ENCODE measurements around the gene PEPD.

The PEPD gene

GRCh38 chr19:33512021-33512420 lies 9.6 kb downstream of the PEPD start:
- no peak for DNase-seq (ENCODE audit: low read depth in 2 of 2, low spot score in 1 of 2)

DNA sequence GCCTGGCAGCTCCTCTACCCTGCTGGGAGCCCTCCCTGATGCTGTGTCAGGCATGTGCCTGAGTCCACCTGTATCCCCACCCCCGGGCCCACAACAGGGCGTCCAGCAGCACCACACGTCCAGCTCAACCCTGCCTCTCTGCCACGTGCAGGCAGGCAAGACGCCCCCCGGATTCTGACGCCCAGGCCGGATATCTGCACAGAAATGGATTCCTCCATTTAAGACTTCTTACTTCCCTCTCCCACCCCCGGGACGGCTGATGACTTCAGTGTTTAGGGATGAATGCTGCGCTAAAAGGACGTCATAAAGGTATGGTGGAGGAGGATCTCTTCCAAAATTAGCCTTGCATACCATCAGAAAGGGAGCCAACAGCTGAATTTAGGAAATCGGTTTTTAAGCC lies 10.2 kb downstream of the PEPD start:
- no peak for DNase-seq (ENCODE audit: low read depth in 2 of 2, low spot score in 1 of 2)

DNA sequence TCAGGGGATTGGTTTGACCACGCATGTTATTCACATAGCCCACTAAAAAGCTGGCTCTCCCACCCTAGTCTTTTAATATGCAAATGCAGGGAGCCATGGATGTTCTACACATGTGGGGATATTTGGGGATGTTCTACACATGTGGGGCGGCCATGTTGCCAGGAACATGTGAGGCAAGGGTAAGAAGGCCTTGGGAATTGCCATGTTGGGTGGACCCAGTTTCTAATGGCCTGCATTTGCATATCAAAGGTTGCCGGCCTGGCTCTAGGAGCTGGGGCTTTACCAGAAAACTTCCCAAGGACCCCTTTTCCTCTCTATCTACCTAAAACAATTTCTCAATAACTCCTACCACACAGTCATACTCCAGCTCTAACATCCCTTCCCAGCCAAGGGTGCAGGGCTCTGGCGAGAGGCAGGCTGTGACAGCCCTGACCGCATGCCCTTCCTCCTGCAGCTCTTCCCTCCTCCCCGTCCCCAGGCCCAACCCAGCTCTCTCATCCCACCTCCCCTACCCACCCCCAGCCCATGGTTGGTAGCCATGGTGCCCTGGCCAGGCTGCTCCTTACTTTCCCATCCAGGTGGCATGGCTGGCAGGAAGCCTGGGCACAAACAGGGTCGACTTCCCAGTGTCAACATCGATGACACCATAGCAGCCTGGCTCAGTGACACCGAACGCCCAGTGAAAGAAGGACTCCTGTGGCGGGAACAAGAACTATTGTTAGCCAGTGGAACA lies 11.0 kb downstream of the PEPD start:
- DNase-seq (ENCODE audit: low read depth in 2 of 2, low spot score in 1 of 2) = no peak

GRCh38 chr19:33509774-33510173 lies 11.8 kb downstream of the PEPD start:
- no peak for DNase-seq (ENCODE audit: low read depth in 2 of 2, low spot score in 1 of 2)

DNA sequence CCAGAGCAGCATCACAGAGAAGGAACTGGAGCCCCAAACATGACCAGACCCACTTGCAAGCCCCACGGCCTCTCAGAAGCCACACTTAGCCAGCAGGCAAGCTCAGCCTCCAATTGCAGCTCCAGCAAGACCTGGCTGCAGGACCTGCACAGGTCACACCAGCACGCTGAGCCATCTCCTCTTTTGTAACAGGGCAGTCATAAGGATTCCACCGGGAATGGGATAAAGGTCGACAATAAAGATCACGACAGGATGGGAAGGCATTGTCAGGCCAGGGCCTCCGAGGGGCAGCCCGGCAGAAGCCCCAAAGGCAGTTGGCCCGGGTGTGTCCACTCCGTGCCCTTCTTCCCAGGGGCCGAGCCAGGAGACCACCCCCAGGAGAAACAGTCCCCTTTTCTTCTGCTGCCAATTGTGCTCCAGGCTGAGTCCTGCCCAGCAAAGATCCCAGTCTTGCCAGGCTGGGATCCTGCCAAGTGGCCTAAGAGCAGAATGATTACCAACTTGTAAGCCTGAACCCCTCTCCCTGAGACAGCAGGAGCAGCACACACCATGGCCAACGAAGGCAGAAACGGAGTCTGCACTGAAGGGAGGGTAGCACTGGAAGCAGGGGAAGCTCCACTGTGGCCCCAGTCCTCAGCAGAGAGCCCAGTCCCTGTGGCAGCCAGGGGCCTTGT lies 12.5 kb downstream of the PEPD start:
- DNase-seq (ENCODE audit: low read depth in 2 of 2, low spot score in 1 of 2) = no peak

DNA sequence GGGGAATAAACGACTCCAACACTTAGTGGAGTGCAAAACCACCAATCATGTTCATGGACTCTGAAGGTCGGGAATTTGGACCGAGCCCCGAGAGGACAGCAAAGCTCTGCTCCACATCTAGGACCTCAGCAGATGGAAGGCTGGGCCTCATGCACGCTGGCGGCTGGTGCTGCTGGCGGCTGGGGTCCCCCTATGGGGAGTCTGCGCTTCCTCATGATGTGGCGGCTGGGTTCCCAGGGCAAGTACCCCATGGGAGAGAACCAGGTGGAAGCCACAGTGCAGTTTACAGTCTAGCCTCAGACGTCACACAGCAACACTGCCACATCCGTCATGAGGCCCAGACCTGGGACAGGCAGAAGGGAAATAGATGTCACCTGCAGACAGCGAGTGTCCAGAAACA lies 13.2 kb downstream of the PEPD start:
- no peak for DNase-seq (ENCODE audit: low read depth in 2 of 2, low spot score in 1 of 2)

GRCh38 chr19:33508009-33508408 lies 13.6 kb downstream of the PEPD start:
- no peak for DNase-seq (ENCODE audit: low read depth in 2 of 2, low spot score in 1 of 2)

DNA sequence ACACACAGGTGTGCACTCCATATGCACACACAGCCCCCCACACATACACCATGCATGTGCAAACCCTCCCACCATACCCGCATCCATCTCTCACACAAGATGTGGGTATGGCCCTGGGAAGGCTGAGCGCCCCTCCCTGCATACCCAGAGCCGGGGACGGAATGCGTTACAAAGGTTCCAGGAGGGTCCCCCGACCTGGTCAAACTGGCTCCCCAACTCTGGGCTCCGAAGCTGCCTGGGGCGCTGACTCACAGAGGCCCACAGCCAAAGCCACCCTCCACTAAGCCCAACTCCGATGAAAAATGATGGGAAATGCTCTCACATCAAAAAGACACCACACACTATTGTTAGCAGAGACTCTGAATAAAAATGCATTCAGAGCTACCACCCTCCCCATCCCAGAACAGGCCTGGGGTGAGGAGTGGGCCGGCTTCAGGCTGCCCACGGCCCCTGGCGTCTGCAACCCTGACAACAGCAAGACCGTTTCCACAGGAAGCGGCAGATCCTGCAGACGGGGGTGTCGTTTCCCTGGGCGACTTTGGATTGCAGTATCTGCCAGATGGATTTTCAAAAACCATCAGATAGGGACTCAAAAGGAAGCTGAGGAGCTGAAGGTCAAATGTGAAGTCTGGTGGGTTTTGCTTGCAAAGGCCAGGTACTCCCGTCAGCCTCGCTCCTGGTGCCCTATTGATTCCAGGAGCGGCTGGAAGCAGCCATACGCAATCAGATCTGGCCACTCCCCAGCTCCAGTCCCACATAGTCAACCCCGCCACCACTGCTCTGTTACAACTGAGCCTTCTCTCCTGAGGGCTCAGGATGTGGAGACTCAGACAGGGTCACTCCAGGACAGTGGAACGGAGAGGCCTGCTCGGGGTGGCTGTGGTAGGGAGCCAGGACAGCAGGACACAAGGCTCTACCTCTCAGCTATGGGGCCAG lies 14.3 kb downstream of the PEPD start:
- no peak for DNase-seq (ENCODE audit: low read depth in 2 of 2, low spot score in 1 of 2)

DNA sequence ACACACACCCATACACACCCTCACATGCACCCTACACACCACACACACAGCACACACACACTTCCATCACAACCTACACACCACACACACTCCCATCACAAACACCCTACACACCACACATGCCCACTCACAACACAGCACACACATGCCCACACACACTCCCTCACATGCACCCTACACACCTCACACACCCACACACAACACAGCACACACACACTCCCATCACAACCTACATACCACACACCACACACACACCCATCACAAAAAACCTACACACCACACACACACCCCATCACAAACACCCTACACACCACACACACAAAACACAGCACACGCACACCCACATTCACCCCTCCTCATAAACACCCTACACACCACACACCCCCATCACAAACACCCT lies 15.1 kb downstream of the PEPD start:
- DNase-seq (ENCODE audit: low read depth in 2 of 2, low spot score in 1 of 2) = no peak

- no peak for DNase-seq (ENCODE audit: low read depth in 2 of 2, low spot score in 1 of 2)
Observed at GRCh38 chr19:33505823-33506222, 15.8 kb downstream of the PEPD start.

DNA sequence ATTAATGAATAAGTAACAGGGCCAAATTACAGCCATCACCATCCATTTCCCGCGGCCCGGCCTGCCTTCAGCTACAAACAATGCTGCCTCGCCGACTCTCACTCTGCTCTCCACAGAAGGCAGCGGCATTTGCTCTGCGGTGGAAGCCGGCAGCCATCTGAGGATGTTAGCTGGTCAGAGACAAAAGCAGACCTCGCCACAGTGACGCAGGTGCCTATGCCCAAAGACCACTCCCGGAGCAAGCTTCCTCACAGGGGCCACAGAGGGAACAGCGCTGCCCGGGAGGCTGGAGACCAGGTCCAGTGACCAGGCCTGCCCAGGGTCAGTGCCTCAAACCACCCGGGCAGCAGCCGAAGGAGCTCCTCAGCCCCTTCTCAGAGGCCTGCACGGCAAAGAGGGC lies 16.4 kb downstream of the PEPD start:
- DNase-seq (ENCODE audit: low read depth in 2 of 2, low spot score in 1 of 2) = no peak

DNA sequence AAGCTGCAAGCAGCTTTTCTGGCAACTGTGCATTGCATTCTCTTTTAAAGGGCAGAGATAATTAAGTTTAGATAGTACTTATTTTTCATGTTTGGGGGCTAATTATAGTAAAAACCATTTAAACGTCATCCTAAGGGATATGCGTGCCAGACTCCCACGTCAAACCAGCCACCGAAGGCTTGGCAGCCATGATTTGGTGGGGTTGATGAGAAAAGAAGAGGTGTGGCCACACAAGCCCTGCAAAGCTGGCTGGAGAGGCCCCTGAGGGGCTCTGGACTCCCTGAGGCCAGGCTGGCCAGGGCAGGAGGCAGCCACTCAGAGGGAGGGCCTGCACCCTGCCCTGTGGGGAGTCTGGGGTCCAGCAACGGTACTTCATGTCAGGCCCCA lies 17.5 kb downstream of the PEPD start:
- DNase-seq (ENCODE audit: low read depth in 2 of 2, low spot score in 1 of 2) = no peak

- DNase-seq (ENCODE audit: low read depth in 2 of 2, low spot score in 1 of 2) = no peak
Observed at GRCh38 chr19:33503433-33504057, 18.0 kb downstream of the PEPD start.

DNA sequence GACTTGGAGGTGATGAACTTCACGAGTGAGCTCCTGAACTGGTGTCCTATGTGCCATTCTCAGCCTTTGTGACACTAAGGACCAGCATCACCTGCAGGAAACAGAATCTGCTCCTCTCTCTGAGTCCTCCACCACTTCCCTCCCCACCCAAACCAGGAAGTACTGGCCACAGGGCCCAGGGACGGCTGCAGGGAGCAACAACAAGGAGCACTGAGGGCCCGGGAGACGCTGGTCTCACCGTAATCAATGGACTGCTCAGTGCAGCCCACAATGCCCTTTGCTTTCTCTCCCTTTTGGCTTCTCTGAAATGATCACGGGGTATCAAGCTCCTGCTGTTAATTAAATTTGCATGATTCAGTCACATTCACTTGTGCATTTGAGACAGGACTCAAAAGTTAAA lies 18.6 kb downstream of the PEPD start:
- DNase-seq (ENCODE audit: low read depth in 2 of 2, low spot score in 1 of 2) = no peak

DNA sequence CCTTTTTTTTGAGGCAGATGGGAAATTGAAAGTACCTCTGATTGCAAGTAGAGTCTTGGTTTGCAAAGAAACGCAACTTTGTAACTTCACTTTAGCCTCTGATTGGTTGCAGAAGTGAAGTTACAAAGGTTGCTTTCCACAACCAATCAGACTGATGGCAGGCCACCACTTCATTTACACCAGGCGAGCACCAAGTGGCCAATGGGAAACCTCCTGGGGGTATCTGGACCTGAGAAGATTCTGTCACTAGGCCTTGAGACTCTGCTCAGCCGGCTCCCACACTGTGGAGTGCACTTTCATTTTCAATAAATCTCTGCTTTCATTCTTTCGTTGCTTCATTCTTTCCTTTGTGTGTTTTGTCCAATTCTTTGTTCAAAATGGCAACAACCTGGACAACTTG lies 19.1 kb downstream of the PEPD start:
- DNase-seq (ENCODE audit: low read depth in 2 of 2, low spot score in 1 of 2) = no peak

DNA sequence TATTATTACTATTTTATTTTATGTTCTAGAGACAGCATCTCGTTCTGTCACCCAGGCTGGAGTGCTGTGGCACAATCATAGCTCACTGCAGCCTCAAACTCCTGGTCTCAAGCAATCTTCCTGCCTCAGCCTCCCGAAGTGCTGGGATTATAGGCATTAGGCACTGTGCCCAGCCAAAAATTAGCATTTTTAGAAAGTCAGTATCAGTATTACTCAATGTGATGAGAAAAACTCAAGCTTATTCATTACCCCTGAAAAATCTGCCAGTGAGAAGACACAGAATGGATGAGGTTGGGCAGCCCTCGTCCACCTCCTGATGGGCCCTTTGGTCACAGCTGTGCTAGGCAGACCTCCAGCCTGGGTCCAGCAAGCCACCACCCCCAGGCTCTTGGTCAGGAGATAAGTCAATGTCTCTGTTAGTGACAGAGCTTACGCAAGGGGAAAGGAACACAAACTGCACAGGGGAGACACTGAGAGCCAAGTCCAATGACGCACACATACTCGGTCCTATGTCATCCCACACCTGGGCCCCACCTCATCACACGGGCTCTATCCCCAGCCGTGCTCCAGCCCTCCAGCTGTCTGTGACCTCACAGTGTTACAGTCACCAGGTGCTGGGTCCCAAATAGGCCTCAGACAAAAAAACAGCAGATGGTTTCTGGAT lies 19.8 kb downstream of the PEPD start:
- no peak for DNase-seq (ENCODE audit: low read depth in 2 of 2, low spot score in 1 of 2)

DNA sequence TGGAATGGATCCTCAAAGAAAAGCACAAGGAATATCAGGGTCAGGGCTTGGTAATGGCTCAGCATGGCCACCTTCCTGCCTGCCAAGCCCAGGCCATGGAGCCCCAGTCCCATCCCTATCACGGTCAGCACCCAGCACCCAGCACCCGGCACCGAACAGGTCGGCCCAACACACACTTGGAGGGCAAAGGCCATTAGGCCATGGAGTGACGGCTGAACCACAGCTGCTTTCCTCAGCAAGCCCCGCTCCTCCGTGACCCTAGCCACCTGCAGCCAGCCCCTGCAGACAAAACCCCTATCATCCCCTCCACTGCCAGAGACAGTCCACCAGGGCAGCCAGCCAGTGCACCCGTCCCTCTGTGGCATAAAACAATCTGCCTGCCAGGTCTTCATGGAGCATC lies 20.6 kb downstream of the PEPD start:
- DNase-seq (ENCODE audit: low read depth in 2 of 2, low spot score in 1 of 2) = no peak

DNA sequence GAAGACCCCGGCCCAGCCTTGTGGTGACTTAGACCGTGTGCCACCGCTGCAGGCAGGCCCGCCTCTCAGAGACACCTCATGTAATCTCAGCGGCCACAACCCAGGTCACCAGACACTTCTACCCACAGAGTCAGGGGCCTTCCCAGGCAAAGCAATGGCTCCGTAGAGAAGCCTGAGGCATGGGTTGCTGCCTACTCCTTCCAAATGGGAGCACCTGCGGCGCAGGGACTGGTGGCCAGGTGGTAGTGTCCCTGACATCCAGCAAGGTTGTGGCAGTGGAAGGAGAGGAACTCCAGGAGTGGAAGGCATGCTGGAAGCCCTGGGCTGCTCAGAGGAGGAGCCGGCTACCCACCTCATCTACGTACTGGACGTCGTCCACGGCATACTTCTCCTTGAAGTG lies 21.0 kb downstream of the PEPD start:
- DNase-seq (ENCODE audit: low read depth in 2 of 2, low spot score in 1 of 2) = no peak

DNA sequence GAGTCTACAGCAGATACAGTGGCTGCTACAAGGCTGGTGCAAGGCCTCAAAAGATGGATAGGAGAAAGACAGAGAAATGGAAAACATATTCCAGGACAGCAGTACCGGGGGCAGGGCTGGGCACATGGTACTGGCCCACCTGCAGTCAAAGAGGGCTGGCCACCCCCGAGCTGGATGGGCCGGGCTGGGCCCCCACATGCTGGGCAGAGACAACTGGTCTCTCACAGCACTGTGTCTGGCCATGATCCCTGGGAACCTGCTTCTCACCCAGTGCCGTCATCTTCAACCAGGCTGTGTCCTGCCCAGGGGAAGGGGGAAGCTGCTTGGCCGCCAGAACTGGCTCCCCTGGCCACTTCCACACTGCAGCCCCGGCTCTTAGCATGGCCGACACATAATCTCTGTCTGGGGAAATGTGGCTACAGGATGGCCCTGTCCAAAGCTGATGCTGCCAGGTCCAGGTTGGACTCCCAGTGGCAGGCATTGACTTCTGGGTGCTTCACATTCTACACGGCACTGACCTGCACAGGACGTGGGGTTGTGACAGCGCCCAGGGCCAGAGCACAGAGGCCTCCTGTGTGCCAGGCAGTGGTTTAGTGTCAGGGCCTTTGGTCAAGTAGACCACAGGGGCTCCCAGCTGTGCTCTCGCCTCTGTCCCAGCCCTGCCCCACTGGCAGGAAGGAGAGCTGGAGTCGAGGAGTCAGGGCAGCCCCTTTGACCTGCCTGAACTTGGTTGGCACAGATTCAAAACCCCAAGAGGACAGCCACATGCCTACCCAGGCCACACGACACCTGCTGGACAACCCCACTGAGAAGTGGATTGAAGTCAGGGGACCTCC lies 21.7 kb downstream of the PEPD start:
- DNase-seq (ENCODE audit: low read depth in 2 of 2, low spot score in 1 of 2) = no peak

- DNase-seq (ENCODE audit: low read depth in 2 of 2, low spot score in 1 of 2) = no peak
Observed at GRCh38 chr19:33499248-33499647, 22.3 kb downstream of the PEPD start.
